GM21825 (cell line): ENCODE data around the gene EIF2S2.

Experiments
- ATAC-seq: cut with Tn5 transposase; IDR thresholded peaks from one replicate; pipeline ENCODE4 v1.9.1; 2021; ENCODE audit warnings: mild to moderate bottlenecking, moderate library complexity; ENCODE audit not compliant: unreplicated experiment

The EIF2S2 gene

GRCh38 chr20:34122274-34122980, 10.4 kb upstream of the EIF2S2 start:
- ATAC-seq = no peak

GRCh38 chr20:34120213-34120612, 8.2 kb upstream of the EIF2S2 start:
- ATAC-seq = no peak

GRCh38 chr20:34115232-34115631, 3.2 kb upstream of the EIF2S2 start:
- no peak for ATAC-seq

GRCh38 chr20:34114809-34115208, 2.8 kb upstream of the EIF2S2 start:
- no peak for ATAC-seq

- ATAC-seq = peak; percentile 1
These were observed 608 bp upstream of the EIF2S2 start for GRCh38 chr20:34112600-34113101.

GRCh38 chr20:34110745-34111641, 1.1 kb downstream of the EIF2S2 start:
- ATAC-seq = no peak

GRCh38 chr20:34110025-34110744, 1.9 kb downstream of the EIF2S2 start:
- no peak for ATAC-seq

GRCh38 chr20:34109442-34109841, 2.6 kb downstream of the EIF2S2 start:
- ATAC-seq = no peak

- ATAC-seq = no peak
These were observed 3.3 kb downstream of the EIF2S2 start for GRCh38 chr20:34108616-34109174.

- ATAC-seq = no peak
These were observed 5.9 kb downstream of the EIF2S2 start for GRCh38 chr20:34105978-34106675.

- no peak for ATAC-seq
These were observed 8.0 kb downstream of the EIF2S2 start for GRCh38 chr20:34104059-34104458.

- ATAC-seq = no peak
These were observed 9.7 kb downstream of the EIF2S2 start for GRCh38 chr20:34102342-34102741.

- no peak for ATAC-seq
These were observed 11.5 kb downstream of the EIF2S2 start for GRCh38 chr20:34100576-34100975.

GRCh38 chr20:34099675-34100074, 12.4 kb downstream of the EIF2S2 start:
- ATAC-seq = no peak

- no peak for ATAC-seq
These were observed 13.5 kb downstream of the EIF2S2 start for GRCh38 chr20:34098570-34098969.

- no peak for ATAC-seq
These were observed 15.2 kb downstream of the EIF2S2 start for GRCh38 chr20:34096699-34097444.

GRCh38 chr20:34095825-34096224, 16.2 kb downstream of the EIF2S2 start:
- no peak for ATAC-seq

- no peak for ATAC-seq
These were observed 18.1 kb downstream of the EIF2S2 start for GRCh38 chr20:34093895-34094294.

GRCh38 chr20:34091637-34092200, 20.3 kb downstream of the EIF2S2 start:
- no peak for ATAC-seq
